ENCODE results near the gene ATP8A2. TPM values are rescaled to one million over a fixed set of nuclear protein-coding genes. Genes with fewer than 3 reads are reported as not detected.

Gene ATP8A2
- total and polyA plus RNA-seq, 2 of the 4 experiments (the other 2 are of a cell fraction) = 0.02 to 0.18 TPM

DNA sequence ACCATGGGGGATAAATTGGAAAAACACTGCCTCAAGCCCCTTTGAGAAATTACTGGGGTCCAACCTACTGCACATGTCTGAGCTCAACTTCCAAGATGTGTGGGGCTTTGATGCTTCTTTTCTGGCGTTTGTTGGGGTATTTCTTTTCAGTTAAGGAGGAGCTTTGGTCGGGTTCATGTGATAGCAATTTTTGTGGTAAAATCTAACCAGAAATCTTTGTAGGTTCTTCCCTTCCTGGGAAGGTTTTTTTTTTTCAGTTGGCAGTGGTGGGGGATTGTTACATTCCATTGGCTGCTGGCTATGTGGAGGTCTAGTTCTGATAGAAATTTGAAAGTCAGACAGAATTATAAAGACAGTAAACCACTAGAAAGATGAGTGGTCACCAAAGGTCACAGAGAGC, 327.8 kb downstream of the ATP8A2 start:
- Histone ChIP-seq H4K91ac (ENCODE audit: insufficient read depth, low read depth, low read length) (no peak overlapping the region), H2BK15ac (ENCODE audit: low read depth, low read length) (no peak overlapping the region), H4K8ac (ENCODE audit: low read depth in 2 of 2, low read length in 2 of 2) (no peak overlapping the region), H3K27me3 (ENCODE audit: control insufficient read depth, insufficient read depth, low read length) (no peaks in the 10 kb centered on the region), H2BK20ac (ENCODE audit: low read depth, low read length) (no peak overlapping the region), H4K20me1 (ENCODE audit: insufficient read depth, low read length) (no peaks in the 10 kb centered on the region), H3K14ac (replicated peaks; ENCODE audit: low read depth, low read length) (no peak overlapping the region), H3K27ac (ENCODE audit: insufficient read depth, low read length) (no peak overlapping the region), H3K56ac (ENCODE audit: extremely low read depth, insufficient read depth, low read length) (no peak overlapping the region), H3K4ac (ENCODE audit: low read depth, low read length) (no peak overlapping the region), H3K9me3 (ENCODE audit: control insufficient read depth, insufficient read depth, low read length) (no peaks in the 10 kb centered on the region), H3K4me2 (ENCODE audit: low read depth, low read length) (no peak overlapping the region), H3K23ac (ENCODE audit: low read depth, low read length) (no peak overlapping the region), H3K4me3 (ENCODE audit: insufficient read depth, low read depth, low read length) (no peak overlapping the region), H2AK5ac (ENCODE audit: low read depth, low read length) (no peak overlapping the region), H3K36me3 (ENCODE audit: control insufficient read depth, insufficient read depth, low read length) (no peaks in the 10 kb centered on the region), H3K79me1 (ENCODE audit: low read depth in 1 of 2, low read length in 2 of 2) (no peaks in the 10 kb centered on the region), H2AFZ (replicated peaks; ENCODE audit: low read length, poor library complexity) (no peak overlapping the region), H2AK9ac (replicated peaks; ENCODE audit: low read depth, low read length, poor library complexity) (no peak overlapping the region), H3K9me1 (ENCODE audit: insufficient read depth, low read length) (no peaks in the 10 kb centered on the region), H2BK5ac (ENCODE audit: low read depth, low read length, poor library complexity, severe bottlenecking) (no peak overlapping the region), H3K4me1 (ENCODE audit: control insufficient read depth, insufficient read depth, low read length) (no peaks in the 10 kb centered on the region), H3K9ac (ENCODE audit: low read depth, low read length) (no peak overlapping the region), H2BK120ac (ENCODE audit: low read depth, low read length) (no peak overlapping the region), H3K18ac (ENCODE audit: low read depth, low read length) (no peak overlapping the region), H4K5ac (ENCODE audit: low read depth, low read length) (no peak overlapping the region)
- ATAC-seq (ENCODE audit: low read depth) (no peak), DNase-seq (no peak)
- CTCF ChIA-PET = no interaction called here
- dilution Hi-C loops (cut with HindIII; ENCODE audit: low sequenced_read_pairs, unreplicated experiment) = no loop called here
- intact Hi-C loops (cut with micrococcal nuclease) = no loop called here
- POLR2A ChIA-PET (ENCODE audit: unreplicated experiment) = no interaction called here
- in situ Hi-C loops (cut with MboI; ENCODE audit: low sequenced_read_pairs) = no loop called here
- TF ChIP-seq RCOR1 (IDR thresholded peaks at IDR 0.05; ENCODE audit: insufficient replicate concordance, low read length) (no peak), RAD21 (IDR thresholded peaks at IDR 0.05; ENCODE audit: low read length) (no peak), NFE2L2 (IDR thresholded peaks at IDR 0.05; ENCODE audit: low read depth, low read length) (no peak), MAZ (IDR thresholded peaks at IDR 0.05; ENCODE audit: borderline replicate concordance, low read depth, low read length) (no peak), CEBPB (IDR thresholded peaks at IDR 0.05; ENCODE audit: low read depth, low read length) (no peak), POLR2A (IDR thresholded peaks at IDR 0.05; ENCODE audit: low read depth, low read length) (no peak)
- no CpG with 5 or more reads among the region's 2 CpGs for WGBS, 2 experiments (ENCODE audit: extremely low coverage in 2 of 2, insufficient read length in 1 of 2)
- no TSS peak for BruUV-seq (replicated peaks)
